GM19324 (cell line): Measurements from ENCODE around the gene C4BPA.

Source experiments
- ATAC-seq: cut with Tn5 transposase; IDR thresholded peaks from one replicate; pipeline ENCODE4 v1.9.1; 2021; ENCODE audit warnings: mild to moderate bottlenecking, moderate library complexity; ENCODE audit not compliant: unreplicated experiment, low FRiP score

C4BPA gene

GRCh38 chr1:207103892-207104373 lies at the start of gene C4BPA:
Gene C4BPA, plus strand, starts transcription at chr1:207104233. Its CDS starts 8,793 bp downstream, at chr1:207113026.
- ATAC-seq = no peak

GRCh38 chr1:207054491-207054890 lies 49.5 kb upstream of the C4BPA start:
- no peak for ATAC-seq

GRCh38 chr1:207055386-207056001 lies 48.5 kb upstream of the C4BPA start:
- ATAC-seq = no peak

GRCh38 chr1:207056673-207057072 lies 47.4 kb upstream of the C4BPA start:
- ATAC-seq = no peak

DNA sequence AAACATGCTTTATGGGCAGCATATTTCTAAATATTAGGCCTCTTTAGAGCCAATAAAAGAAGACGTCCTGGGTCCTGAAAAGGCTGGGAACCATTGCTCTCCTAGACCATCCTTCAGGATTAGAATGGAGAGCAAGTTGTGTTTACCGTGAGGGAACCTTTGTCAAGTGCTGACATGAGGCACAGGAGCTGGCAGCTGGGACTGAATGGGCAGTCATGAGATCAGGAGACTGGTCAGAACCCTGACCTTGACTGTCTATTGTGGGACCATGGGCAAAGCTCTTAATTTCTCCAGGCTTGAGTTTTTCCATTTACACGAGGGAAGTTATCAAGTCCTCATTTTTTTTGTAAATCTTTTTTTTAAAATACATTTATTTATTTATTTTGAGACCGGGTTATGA lies 45.8 kb upstream of the C4BPA start:
- ATAC-seq = no peak

DNA sequence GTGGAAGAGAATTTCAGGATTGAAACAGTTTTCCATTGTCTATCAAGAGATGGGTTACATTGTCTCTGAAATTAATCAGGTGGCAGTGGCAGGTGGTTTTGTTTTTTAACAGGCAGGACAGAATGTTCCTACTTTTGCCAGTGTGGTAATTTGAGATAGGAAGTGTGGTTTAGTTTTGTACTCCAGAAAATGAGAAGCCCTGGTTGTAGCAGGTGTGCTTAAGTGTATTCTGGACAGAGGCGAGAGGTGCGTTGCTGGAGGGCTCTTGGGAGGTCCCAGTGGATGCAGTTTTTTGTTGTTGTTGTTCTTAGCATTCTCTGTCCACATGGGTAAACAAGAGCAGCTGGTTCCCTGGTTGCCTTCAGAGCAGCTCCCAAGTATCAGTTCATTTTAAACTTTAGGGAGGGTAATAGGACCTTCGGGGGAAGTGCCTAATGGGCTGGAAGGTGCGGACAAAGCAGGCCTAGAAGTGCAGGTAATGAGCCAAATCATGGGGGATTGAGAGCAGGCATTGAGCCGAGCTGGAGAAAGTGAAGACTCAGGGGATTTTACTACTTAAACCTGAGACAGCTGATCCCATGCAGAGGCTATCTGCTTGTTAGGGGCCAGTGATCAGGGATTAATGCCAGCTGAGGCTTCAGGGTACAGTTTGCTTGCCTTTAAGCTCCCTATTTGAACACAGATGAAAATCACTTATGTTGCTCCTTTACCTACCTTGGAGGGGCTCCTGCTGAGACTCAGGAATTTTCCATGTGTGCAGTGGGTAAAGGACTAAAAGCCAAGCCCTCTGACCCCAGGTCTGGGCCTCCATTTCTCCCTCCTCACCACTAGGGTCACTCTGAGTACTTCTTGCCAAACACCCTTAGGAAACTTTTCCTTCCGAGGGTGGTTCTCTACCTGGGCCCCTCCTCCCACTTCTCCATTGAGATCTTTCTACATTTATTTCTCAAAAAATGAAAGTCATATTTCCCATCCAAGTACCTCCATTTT lies 44.9 kb upstream of the C4BPA start:
- no peak for ATAC-seq

- no peak for ATAC-seq
These were observed 44.2 kb upstream of the C4BPA start for GRCh38 chr1:207059881-207060280.

- ATAC-seq = no peak
These were observed 43.4 kb upstream of the C4BPA start for GRCh38 chr1:207060596-207060995.

DNA sequence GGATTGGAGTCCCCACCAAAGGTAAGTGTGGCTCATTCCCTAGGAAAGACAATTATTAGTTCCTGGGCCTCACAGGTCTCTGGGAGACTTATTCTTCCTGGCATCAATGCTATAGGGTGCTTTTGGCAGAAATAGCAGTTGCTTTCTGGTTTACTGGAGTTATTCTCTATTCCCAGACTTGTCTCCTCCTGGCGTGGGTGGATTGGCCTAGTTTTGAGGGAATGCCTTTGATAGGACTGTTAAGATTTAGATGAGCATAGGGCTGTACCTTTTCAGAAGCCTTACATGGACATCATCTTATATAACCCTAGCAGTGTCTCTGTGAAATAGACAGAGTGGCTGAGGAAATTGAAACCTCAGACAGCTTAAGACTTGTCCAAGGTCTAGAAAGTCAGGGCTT lies 42.0 kb upstream of the C4BPA start:
- ATAC-seq = no peak

DNA sequence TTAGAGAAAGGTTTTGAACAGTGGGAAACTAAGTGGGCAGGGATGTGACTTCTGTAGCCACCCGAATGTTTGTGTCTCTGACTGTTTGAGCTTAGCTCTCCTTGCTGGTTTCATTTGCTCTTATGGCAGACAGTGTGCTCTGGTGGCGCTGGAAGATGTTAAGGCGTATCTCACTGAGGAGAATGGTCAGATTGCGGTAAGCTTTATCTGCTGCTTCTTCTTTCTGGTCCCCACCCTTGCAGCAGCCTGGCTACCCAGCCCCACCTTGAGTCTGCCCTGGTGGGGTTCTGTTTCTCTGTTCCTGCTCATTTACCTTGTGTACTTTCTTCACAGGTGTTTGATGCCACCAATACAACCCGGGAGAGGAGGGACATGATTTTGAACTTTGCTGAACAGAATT lies 41.0 kb upstream of the C4BPA start:
- no peak for ATAC-seq

DNA sequence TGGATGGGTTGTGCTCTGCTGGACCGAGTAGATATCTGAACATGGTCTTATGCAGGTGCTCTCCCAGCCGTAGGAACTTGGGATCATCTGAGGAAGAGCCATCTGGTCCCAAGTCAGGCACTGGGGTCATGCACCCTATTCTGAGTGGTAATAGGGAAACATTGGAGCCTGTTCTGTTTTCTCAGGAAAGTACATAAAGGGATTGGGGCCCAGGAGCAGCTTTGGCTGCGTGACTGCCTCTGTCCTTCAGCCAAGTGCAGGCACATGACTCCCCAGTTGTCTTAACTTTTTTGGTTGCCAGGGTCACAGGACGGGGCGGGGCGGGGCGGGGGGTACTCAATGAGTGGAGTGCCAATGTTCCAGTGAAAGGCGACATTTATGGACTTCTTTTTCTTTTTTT lies 39.5 kb upstream of the C4BPA start:
- ATAC-seq = no peak

- no peak for ATAC-seq
These were observed 36.8 kb upstream of the C4BPA start for GRCh38 chr1:207067185-207067584.

DNA sequence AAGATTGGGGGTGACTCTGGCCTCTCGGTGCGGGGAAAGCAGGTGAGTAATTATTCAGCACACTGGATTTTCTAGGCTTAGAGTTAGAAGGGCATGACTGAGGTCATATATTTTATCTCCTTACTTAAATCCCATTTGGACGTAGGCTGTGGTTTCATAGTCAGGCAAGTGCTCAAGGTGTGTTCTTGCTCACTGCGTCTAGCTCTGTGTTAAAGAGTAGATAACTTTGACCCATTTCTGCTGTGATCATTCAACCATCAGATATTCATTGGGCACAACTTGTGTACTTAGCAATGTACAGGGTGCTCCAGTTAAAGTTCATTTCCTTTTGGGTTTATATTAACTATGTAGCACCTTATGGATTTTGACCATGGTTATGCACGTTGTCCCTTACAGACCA lies 36.4 kb upstream of the C4BPA start:
- no peak for ATAC-seq

DNA sequence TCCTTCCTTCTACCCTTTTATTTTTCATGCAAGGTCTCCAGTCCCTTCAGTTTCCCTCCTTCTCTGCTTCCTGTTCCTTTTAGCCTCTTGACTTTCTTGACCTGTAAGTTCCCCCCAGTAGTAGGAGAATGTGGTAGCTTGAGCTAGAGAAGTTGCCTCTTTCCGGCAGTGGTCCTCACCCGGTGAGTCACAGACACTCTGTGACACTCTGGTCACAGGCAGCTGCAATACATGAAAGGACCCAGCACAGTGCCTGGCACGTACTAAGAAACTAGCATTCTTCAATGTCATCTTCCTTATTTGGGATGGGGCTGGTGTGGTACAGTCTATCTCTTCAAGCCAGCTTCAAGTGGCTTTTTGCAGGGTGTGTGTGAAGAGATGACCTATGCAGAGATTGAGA lies 35.0 kb upstream of the C4BPA start:
- no peak for ATAC-seq

- ATAC-seq = no peak
These were observed 34.1 kb upstream of the C4BPA start for GRCh38 chr1:207069858-207070506.

GRCh38 chr1:207070811-207071210 lies 33.2 kb upstream of the C4BPA start:
- no peak for ATAC-seq

- ATAC-seq = no peak
These were observed 32.6 kb upstream of the C4BPA start for GRCh38 chr1:207071426-207071825.

- no peak for ATAC-seq
These were observed 31.8 kb upstream of the C4BPA start for GRCh38 chr1:207072233-207072632.

DNA sequence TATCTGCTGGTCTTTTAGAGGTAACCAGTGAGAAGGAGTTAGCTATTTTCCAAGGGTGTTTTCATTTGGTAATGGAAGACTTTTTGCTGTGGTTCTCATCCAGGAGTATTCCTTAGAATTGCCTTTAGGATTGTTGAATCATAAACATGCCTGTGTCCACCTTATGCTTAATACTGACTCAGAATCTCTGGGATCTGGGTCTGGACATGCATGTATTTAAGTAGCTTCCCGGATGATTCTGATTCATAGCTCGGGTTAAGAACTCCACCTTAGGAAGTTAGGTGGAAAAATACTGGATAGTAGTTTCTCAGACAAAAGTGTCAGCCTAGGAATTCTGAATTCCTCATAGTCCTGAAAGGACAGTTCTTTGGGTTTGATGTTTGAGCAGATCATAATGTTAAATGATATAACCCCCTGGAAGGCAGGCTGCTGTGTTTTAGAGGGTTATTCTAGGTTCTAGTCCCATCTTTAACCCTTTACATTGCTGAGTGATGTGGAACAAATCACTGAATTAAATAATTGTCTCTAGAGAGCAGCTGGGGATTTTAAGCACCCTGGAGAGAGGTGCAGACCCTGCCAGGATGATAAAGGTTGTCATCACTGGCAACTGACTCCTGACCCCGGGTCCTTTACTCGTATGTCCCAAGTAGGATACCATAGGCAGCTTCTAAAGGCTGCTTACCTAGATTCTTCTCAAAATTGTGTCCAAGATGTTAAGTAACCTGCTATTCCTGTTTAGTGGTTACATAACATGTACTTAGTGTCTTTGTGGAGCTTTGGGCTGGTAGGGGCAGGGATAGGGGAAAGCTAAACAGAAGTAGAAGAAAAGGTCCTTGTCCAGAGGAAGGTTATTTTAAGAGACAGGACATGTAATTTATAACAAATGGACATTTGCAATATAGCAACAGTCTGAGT lies 29.9 kb upstream of the C4BPA start:
- ATAC-seq = no peak
